K562 (cell line): ENCODE data around the gene RPS23. TPM values are rescaled to one million over a fixed set of nuclear protein-coding genes. Genes with fewer than 3 reads are reported as not detected.

Source experiments
- ATAC-seq: fragments of 200-7000 bp; cut with Tn5 transposase; 3 replicates; pipeline ENCODE4 v1.9.1; 2020; ENCODE audit warnings: moderate library complexity
- BruUV-seq: library from RNA; stranded (reverse); fragments of 400-500 nt; replicated peaks from 2 replicates; lab custom pipeline; 2021; lab: Mats Ljungman, UMichigan
- CTCF ChIA-PET: fragments of 300-600 bp; formaldehyde crosslinking; extraction: SDS; loops from one replicate; lab custom pipeline; 2021; ENCODE audit warnings: low intra/inter-chr PET ratio; lab: Yijun Ruan, JAX
- POLR2A ChIA-PET: fragments of 300-600, 350-650 bp; sonication (Branson Sonifier 250); formaldehyde crosslinking; extraction: SDS; loops from one replicate; lab custom pipeline; 2021; ENCODE audit warnings: antibody characterized with exemption, inconsistent platforms; lab: Yijun Ruan, JAX
- DNase-seq, 4 experiments: peaks; one replicate each; pipeline versions ENCODE4 v3.0.0 to v3.0.0-alpha.2; 2011 to 2018; ENCODE audit warnings: low spot score in 3 of 4, mixed read lengths in 3 of 4; ENCODE audit errors: extremely low read depth in 1 of 4
- FAIRE-seq: peaks from 2 replicates; lab custom pipeline; 2011; peaks lifted over from hg19 to GRCh38; lab: Jason Lieb, UNC
- H2AFZ ChIP-seq: 2 replicates; pipeline ENCODE4 v1.6.0; 2011; ENCODE audit warnings: low read depth, low read length, control low read depth, inconsistent platforms
- H3K27ac ChIP-seq: fragments of 200-600 bp; 3 replicates; pipeline ENCODE4 v1.8.0; 2011; ENCODE audit warnings: low read depth, mild to moderate bottlenecking, control low read depth, inconsistent platforms, low read length, moderate library complexity, mixed read lengths; ENCODE audit errors: extremely low read depth
- H3K27me3 ChIP-seq, 2 experiments: fragments of 300-600 bp in 1 of 2; 2 replicates in 1 of 2; 3 replicates in 1 of 2; pipeline versions ENCODE4 v1.6.0 to v1.8.0; 2011; ENCODE audit warnings: inconsistent platforms in 2 of 2, low read length in 2 of 2, mild to moderate bottlenecking in 1 of 2, mixed read lengths in 1 of 2, moderate library complexity in 1 of 2; ENCODE audit not compliant: control insufficient read depth in 2 of 2, insufficient read depth in 2 of 2
- H3K36me3 ChIP-seq: fragments of 300-600 bp; 3 replicates; pipeline ENCODE4 v1.8.0; 2011; ENCODE audit warnings: mild to moderate bottlenecking, low read length, inconsistent platforms; ENCODE audit not compliant: control insufficient read depth, insufficient read depth
- H3K4me1 ChIP-seq, 2 experiments: fragments of 200-600 bp in 1 of 2; replicated peaks in 1 of 2; 2 replicates in 1 of 2; 3 replicates in 1 of 2; pipeline versions ENCODE4 v1.5.1 to v1.8.0; 2011; ENCODE audit warnings: inconsistent platforms in 2 of 2, low read length in 2 of 2, mild to moderate bottlenecking in 1 of 2, mixed read lengths in 1 of 2, moderate library complexity in 1 of 2; ENCODE audit not compliant: control insufficient read depth in 2 of 2, insufficient read depth in 2 of 2
- H3K4me2 ChIP-seq: 2 replicates; pipeline ENCODE4 v1.6.1; 2011; ENCODE audit warnings: low read length, control low read depth, inconsistent platforms, mixed read lengths; ENCODE audit not compliant: insufficient read depth
- H3K4me3 ChIP-seq: fragments of 200-600 bp; sonication (generic), shearing (Covaris generic); 2 replicates; pipeline ENCODE4 v1.5.1; 2016; ENCODE audit warnings: control low read depth, inconsistent platforms
- H3K79me2 ChIP-seq: fragments of 200-600 bp; 3 replicates; pipeline ENCODE4 v1.8.0; 2011; ENCODE audit warnings: low read length, inconsistent platforms; ENCODE audit not compliant: control insufficient read depth, insufficient read depth
- H3K9ac ChIP-seq, 2 experiments: 2 replicates each; pipeline versions ENCODE4 v1.6.0 to v1.6.1; 2011; ENCODE audit warnings: low read depth in 2 of 2, low read length in 2 of 2, control low read depth in 1 of 2, inconsistent platforms in 1 of 2, mild to moderate bottlenecking in 1 of 2, mixed read lengths in 1 of 2; ENCODE audit not compliant: insufficient read depth in 1 of 2
- H3K9me1 ChIP-seq: one replicate; pipeline ENCODE4 v1.6.0; 2011; ENCODE audit warnings: inconsistent platforms, mild to moderate bottlenecking, low read length, moderate library complexity; ENCODE audit not compliant: control insufficient read depth, insufficient read depth
- H3K9me3 ChIP-seq: replicated peaks from 2 replicates; pipeline ENCODE4 v1.5.1; 2011; ENCODE audit warnings: low read depth, low read length, inconsistent platforms; ENCODE audit not compliant: control insufficient read depth, insufficient read depth
- H4K20me1 ChIP-seq: replicated peaks from 2 replicates; pipeline ENCODE4 v1.6.1; 2011; ENCODE audit warnings: low read length, inconsistent platforms, mixed read lengths; ENCODE audit not compliant: control insufficient read depth, insufficient read depth
- EGR1 ChIP-seq: fragments of 450-650 bp; conservative IDR thresholded peaks from 2 replicates; pipeline ENCODE4 v1.6.1; 2017; ENCODE audit warnings: mild to moderate bottlenecking
- HIVEP1 ChIP-seq: fragments of 250-450 bp; sonication (Bioruptor Pico); IDR thresholded peaks from 2 replicates; pipeline ENCODE4 v1.4.0; 2020; ENCODE audit warnings: mild to moderate bottlenecking
- RBBP5 ChIP-seq: fragments of 200-600 bp; sonication (generic); IDR thresholded peaks from 2 replicates; pipeline ENCODE4 v1.6.1; 2012; ENCODE audit warnings: borderline replicate concordance, mild to moderate bottlenecking, low read length, control low read depth, inconsistent platforms; ENCODE audit not compliant: insufficient read depth, poor library complexity, severe bottlenecking
- THRAP3 ChIP-seq: fragments of 450-650 bp; IDR thresholded peaks from 2 replicates; pipeline ENCODE4 v1.6.1; 2016; ENCODE audit warnings: mild to moderate bottlenecking, inconsistent platforms, borderline replicate concordance
- WGBS: fragments of 100-300 bp; shearing (Covaris generic); methylation state at CpG from one replicate; pipeline ENCODE4 v1.1.6; 2016; ENCODE audit warnings: low coverage, mixed read lengths; ENCODE audit not compliant: insufficient coverage; ENCODE audit errors: missing lambda C conversion rate; 5-methylcytosine and 5-hydroxymethylcytosine counted together
- in situ Hi-C: fragments of 300-500 bp; cut with MboI; formaldehyde crosslinking; loops from 4 replicates; pipeline ENCODE4 v1.15.0; 2018; ENCODE audit warnings: inconsistent platforms, mixed read lengths
- intact Hi-C: fragments of 100-400 bp; cut with micrococcal nuclease; formaldehyde crosslinking; loops from 2 replicates; pipeline ENCODE4 v1.14.2; 2022
- polyA plus RNA-seq, 8 experiments: library from polyadenylated mRNA; depleted of rRNA in 4 of 8; stranded (reverse) in 5 of 8; unstranded in 3 of 8; fragments of >200 nt; fragmentation: Nextera tagmentation in 2 of 8; fragmentation: Illumina TruSeq in 1 of 8; extraction: Ambion mirVana in 2 of 8; extraction: Trizol in 1 of 8; gene quantifications; 2 replicates each; pipeline versions ENCODE4 v1.2.1 to v1.2.3, GENCODE V29; 2011 to 2014; ENCODE audit warnings: inconsistent platforms in 1 of 8, missing spikeins in 1 of 8
- total RNA-seq, 7 experiments: library from RNA; depleted of rRNA in 6 of 7; stranded (reverse); fragments of >200 nt in 6 of 7; fragmentation: Illumina TruSeq in 2 of 7; extraction: Trizol in 2 of 7; gene quantifications; 2 replicates each; pipeline versions ENCODE4 v1.2.1 to v1.2.3, GENCODE V29; 2011 to 2021; ENCODE audit warnings: low replicate concordance in 1 of 7
- TF ChIP-seq, protein P1 (sequence below): fragments of 450-650 bp; IDR thresholded peaks from 2 replicates; pipeline ENCODE4 v1.6.1; 2017; ENCODE audit warnings: antibody characterized with exemption
- TF ChIP-seq, protein P2 (sequence below): fragments of 250-450 bp; sonication (Bioruptor Pico); IDR thresholded peaks from 2 replicates; pipeline ENCODE4 v1.8.0; 2022; ENCODE audit warnings: moderate library complexity, mild to moderate bottlenecking, inconsistent platforms

RPS23 gene
- total and polyA plus RNA-seq, 9 of the 15 experiments (the other 6 are each of a cell fraction or from before 2014, with no cell fraction given) = 3,252 to 10,689 (median 6,302) TPM

DNA sequence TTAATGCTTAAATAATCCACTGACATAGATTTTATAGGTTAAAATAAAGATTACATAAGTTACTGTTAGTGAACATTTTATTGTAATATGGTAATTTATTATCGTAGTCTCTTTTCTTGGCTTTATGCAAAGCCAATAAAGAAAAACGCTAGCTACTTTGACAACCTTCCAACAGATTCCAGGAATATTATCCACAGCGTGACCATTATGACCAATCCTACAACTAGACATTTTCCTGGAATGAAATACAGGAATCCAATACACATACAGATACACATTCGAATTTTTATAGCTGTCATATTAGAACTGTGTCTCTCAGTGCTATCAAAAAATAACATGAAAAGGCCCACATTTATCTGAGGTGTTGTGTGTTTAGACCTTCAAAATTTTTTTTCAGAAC is 13.1 kb downstream of the RPS23 start:
- no peaks in the 10 kb centered on the region for H3K4me1 ChIP-seq
- H3K9me1 ChIP-seq = no peaks in the 10 kb centered on the region
- H3K9me3 ChIP-seq = 0 out of 2 replicates have a peak, but pooled peaks cover 2% of the 10 kb centered on the region
- BruUV-seq = no TSS peak
- no peak overlapping the region for H3K9ac ChIP-seq
- no peaks in the 10 kb centered on the region for H3K36me3 ChIP-seq
- no peaks in the 10 kb centered on the region for H3K79me2 ChIP-seq
- no peak overlapping the region for H3K4me2 ChIP-seq
- POLR2A ChIA-PET = interaction anchor here (0.5 to 1.0 kb wide), 2 partner anchors 9 to 293 kb away, joined by 4 to 5 read pairs; partner anchors contain the start of gene ATG10
- CTCF ChIA-PET = no interaction called here
- FAIRE-seq = peak; percentile 6
- H3K4me3 ChIP-seq = no peak overlapping the region
- H4K20me1 ChIP-seq = no peaks in the 10 kb centered on the region
- in situ Hi-C loops = no loop called here
- TF ChIP-seq HIVEP1 (CRISPR knock-in tag) (no peak), THRAP3 (no peak), EGR1 (no peak), RBBP5 (no peak)
- TF ChIP-seq, protein P1, sequence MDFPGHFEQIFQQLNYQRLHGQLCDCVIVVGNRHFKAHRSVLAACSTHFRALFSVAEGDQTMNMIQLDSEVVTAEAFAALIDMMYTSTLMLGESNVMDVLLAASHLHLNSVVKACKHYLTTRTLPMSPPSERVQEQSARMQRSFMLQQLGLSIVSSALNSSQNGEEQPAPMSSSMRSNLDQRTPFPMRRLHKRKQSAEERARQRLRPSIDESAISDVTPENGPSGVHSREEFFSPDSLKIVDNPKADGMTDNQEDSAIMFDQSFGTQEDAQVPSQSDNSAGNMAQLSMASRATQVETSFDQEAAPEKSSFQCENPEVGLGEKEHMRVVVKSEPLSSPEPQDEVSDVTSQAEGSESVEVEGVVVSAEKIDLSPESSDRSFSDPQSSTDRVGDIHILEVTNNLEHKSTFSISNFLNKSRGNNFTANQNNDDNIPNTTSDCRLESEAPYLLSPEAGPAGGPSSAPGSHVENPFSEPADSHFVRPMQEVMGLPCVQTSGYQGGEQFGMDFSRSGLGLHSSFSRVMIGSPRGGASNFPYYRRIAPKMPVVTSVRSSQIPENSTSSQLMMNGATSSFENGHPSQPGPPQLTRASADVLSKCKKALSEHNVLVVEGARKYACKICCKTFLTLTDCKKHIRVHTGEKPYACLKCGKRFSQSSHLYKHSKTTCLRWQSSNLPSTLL = no peak
- TF ChIP-seq, protein P2, sequence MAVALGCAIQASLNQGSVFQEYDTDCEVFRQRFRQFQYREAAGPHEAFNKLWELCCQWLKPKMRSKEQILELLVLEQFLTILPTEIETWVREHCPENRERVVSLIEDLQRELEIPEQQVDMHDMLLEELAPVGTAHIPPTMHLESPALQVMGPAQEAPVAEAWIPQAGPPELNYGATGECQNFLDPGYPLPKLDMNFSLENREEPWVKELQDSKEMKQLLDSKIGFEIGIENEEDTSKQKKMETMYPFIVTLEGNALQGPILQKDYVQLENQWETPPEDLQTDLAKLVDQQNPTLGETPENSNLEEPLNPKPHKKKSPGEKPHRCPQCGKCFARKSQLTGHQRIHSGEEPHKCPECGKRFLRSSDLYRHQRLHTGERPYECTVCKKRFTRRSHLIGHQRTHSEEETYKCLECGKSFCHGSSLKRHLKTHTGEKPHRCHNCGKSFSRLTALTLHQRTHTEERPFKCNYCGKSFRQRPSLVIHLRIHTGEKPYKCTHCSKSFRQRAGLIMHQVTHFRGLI (CRISPR knock-in tag) = no peak
- TF ChIP-seq, all 486 proteins: peak for 0
- Histone ChIP-seq H3K27me3 (no peaks in the 10 kb centered on the region), H2AFZ (no peak overlapping the region), H3K27ac (no peak overlapping the region)
- DNase-seq (no peak), ATAC-seq (no peak)
- intact Hi-C loops = no loop called here
- 50% methylated on average over 4 of the region's 4 CpGs for WGBS
